Fibroblast of mammary gland (primary cell): ENCODE data around the gene RIMS4.

Source experiments
- DNase-seq: peaks from one replicate; pipeline ENCODE4 v3.0.0-alpha.2; 2010; ENCODE audit warnings: low read depth
- H3K4me3 ChIP-seq: 2 replicates; pipeline ENCODE4 v1.5.1; 2011; ENCODE audit warnings: low read depth, mild to moderate bottlenecking, low read length, moderate library complexity; ENCODE audit not compliant: control insufficient read depth
- TF ChIP-seq, protein P1 (sequence below): conservative IDR thresholded peaks from 2 replicates; pipeline ENCODE4 v1.5.1; 2011; ENCODE audit warnings: low read depth, low read length, inconsistent platforms; ENCODE audit not compliant: control insufficient read depth, insufficient read depth

Gene RIMS4

DNA sequence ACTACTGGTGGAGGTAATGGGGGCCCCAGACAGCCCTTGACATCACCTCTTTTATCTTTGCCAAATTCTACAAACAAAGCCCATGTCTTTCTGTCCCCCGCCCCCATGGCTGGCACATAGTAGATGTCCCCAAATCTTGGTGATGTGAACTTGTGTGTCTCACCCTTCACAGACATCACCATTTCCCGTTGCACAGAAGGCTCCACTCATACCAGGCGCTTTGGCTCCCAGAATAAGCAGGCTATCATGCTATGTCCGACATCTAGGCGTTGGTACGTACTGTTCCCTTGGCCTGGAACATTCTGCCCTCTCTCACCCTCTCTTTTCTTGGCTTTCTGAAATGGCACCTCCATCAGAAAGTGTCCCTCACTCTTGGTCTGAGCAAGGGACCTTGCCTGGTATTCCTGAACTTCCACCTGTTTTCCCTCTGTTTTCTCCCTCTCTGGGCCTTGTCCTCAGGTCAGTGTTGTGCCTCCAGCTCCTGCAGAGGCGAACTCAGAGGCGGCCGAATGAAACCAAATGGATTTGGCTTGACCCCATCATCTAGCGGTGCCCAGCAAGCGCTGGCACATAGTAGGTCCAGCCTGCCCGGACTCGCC is 96.1 kb downstream of the RIMS4 start:
- TF ChIP-seq, protein P1, sequence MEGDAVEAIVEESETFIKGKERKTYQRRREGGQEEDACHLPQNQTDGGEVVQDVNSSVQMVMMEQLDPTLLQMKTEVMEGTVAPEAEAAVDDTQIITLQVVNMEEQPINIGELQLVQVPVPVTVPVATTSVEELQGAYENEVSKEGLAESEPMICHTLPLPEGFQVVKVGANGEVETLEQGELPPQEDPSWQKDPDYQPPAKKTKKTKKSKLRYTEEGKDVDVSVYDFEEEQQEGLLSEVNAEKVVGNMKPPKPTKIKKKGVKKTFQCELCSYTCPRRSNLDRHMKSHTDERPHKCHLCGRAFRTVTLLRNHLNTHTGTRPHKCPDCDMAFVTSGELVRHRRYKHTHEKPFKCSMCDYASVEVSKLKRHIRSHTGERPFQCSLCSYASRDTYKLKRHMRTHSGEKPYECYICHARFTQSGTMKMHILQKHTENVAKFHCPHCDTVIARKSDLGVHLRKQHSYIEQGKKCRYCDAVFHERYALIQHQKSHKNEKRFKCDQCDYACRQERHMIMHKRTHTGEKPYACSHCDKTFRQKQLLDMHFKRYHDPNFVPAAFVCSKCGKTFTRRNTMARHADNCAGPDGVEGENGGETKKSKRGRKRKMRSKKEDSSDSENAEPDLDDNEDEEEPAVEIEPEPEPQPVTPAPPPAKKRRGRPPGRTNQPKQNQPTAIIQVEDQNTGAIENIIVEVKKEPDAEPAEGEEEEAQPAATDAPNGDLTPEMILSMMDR = no peak
- DNase-seq = no peak
- no peak overlapping the region for H3K4me3 ChIP-seq

DNA sequence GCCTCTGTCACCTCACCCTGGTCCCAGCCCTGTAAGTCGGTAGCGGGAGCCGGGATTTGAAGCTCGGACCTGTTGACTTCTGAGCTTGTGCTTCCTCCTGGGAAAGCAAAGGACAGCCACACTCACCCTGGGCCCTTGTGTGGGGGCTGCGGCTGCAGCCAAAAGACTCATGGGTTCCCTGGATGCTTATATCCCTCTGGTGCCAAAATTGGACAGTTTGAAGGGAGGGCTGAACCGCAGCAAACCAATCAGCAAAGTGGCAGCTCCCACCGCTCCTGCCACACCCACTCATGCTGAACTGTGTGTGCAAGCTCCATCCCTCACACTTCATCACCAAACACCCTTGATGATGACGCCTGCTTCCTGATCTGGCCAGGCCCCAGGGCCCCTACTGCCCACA is 99.1 kb downstream of the RIMS4 start:
- no peak overlapping the region for H3K4me3 ChIP-seq
- DNase-seq = peak; percentile 71
- TF ChIP-seq, protein P1 = no peak

DNA sequence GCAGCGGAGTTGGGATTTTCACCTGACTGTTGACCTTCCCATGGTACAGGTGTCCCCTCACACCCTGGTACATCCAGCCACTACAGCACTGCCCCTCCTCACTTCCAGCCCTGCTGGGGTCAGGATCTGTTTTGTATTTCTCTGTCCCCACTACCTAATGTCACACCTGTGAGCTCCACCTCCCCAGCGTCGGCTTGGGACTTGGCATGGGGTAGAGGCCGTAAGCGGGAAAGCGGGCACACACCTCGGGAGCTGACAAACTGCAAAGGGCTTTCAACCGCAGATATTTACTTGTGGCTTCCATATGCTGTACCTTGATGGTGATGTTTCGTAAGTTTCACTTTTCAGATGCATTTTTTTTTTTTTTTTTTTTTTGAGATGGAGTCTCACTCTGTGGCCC is 100.5 kb downstream of the RIMS4 start:
- H3K4me3 ChIP-seq = no peak overlapping the region
- DNase-seq = no peak
- TF ChIP-seq, protein P1 = no peak

DNA sequence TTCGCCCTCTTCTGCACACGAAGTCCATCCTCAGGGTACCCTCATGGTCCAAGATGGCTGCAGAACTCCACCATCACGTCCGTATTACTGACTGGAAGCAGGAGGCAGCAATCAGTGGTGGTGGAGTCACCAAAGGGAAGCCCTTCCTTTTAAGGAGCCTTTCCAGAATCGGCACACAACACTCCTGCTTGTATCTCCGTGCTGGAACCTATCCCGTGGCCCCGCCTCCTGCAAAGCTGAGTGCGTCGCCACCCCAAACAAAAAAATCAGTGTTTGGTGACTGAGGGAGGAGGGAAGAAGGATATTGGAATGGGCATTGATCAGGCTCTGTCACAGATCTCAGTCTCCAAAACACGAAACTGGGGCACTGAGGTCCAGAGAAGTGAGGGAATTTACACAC is 101.0 kb downstream of the RIMS4 start:
- no peak overlapping the region for H3K4me3 ChIP-seq
- TF ChIP-seq, protein P1 = no peak
- DNase-seq = no peak

DNA sequence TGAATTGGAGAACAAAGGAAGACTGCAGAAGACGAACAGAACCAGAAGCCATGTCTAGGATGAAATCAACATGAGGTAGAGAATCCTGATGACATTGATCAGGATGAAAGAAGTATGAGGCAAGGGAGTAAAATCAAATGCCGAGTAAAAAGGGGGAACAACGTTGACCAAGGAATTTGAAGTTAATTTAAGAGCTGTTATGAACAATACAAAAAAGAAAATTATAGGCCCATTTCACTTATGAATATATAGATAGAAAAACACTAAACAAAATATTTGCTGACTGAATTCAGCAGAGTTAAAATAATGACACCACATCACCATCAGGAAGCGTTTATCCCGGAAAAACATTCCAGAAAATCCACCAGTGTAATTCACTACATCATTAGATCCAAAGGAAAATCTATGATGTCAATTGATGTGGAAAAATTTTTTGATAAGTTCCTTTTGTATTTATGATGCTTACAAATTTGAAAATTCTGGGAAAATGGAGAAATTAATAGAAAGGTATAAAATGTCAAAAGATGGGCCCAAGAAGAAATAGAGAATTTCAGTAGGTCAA is 103.2 kb downstream of the RIMS4 start:
- H3K4me3 ChIP-seq = no peak overlapping the region
- no peak for DNase-seq
- TF ChIP-seq, protein P1 = no peak

DNA sequence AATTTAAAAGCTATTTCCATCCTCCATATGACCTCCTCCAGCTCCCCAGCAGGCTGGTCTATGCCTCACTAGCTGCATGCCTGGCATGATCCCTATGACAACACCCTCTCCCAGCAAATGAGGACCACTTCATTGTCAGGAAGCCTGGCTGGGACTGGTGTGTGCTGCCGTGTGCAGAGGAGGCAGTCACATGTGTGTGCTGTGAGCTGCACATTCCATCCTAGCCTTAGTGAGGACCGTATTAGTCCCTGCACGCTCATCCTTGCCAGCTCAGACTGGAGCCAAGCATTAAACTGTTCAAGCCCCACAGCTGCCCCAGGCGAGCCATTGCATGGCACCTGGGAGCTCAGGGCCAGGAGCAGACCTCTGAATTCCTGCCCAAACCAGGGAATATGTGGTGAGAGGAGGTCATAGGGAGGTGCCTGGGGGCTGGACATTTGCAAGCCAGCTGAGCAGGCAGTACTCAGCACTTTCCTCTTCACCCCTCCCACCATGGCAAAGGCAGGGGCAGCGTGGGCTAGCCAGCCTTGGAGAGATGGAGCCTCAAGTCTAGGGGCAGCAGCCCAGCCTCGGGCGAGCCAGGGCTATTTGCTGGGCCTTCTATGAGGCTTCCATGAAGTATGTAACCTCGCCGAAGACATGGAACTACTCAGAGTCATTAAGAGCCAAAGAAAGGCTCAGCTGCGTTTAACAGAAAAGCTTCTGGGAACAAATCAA is 103.9 kb downstream of the RIMS4 start:
- no peak overlapping the region for H3K4me3 ChIP-seq
- TF ChIP-seq, protein P1 = no peak
- DNase-seq = peak; percentile 81
